ENCODE measurements around the gene RAD51AP1. TPM values are rescaled to one million over a fixed set of nuclear protein-coding genes. Genes with fewer than 3 reads are reported as not detected.

Gene RAD51AP1
- total RNA-seq, 2 donors from 2014 or later: 58.3 to 77.8 TPM

- H3K9ac ChIP-seq (ENCODE audit: extremely low read depth, low read length, poor library complexity, severe bottlenecking): no peak overlapping the region
- H3K4me1 Mint-ChIP-seq: peaks cover 6% of the 10 kb centered on the region
- H3K27me3 ChIP-seq (ENCODE audit: control insufficient read depth, insufficient read depth, low read length, poor library complexity, severe bottlenecking): no peaks in the 10 kb centered on the region
- no peak overlapping the region for H3K4me3 Mint-ChIP-seq
- H3K9me3 Mint-ChIP-seq: no peaks in the 10 kb centered on the region
- 87% methylated on average over 7 of the region's 7 CpGs for WGBS, 2 experiments (ENCODE audit: insufficient coverage in 1 of 2, insufficient read length in 1 of 2)
- peaks cover 7% of the 10 kb centered on the region for H3K27me3 Mint-ChIP-seq (ENCODE audit: insufficient read depth)
- H3K27ac Mint-ChIP-seq: no peak overlapping the region
- TF ChIP-seq CTCF (conservative IDR thresholded peaks at IDR 0.05): no peak
- no peaks in the 10 kb centered on the region for H3K36me3 Mint-ChIP-seq (ENCODE audit: low read depth)
- no peaks in the 10 kb centered on the region for H3K36me3 ChIP-seq (ENCODE audit: control insufficient read depth, insufficient read depth, low read length)
- H3K4me1 ChIP-seq (ENCODE audit: control insufficient read depth, insufficient read depth, low read length): no peaks in the 10 kb centered on the region
- no peak overlapping the region for H3K4me3 ChIP-seq (ENCODE audit: low read length)
- DNase-seq: no peak
- H3K9me3 ChIP-seq (ENCODE audit: control insufficient read depth, low read length): no peaks in the 10 kb centered on the region
- no peak overlapping the region for H3K27ac ChIP-seq (ENCODE audit: low read depth, low read length)
These were observed 52.5 kb downstream of the RAD51AP1 start for GRCh38 chr12:4591180-4591687.

GRCh38 chr12:4595881-4596280 lies 57.2 kb downstream of the RAD51AP1 start:
- Mint-ChIP-seq H3K36me3 (ENCODE audit: low read depth) (no peaks in the 10 kb centered on the region), H3K27ac (no peak overlapping the region), H3K4me3 (no peak overlapping the region), H3K9me3 (no peaks in the 10 kb centered on the region), H3K4me1 (peaks cover 7% of the 10 kb centered on the region), H3K27me3 (ENCODE audit: insufficient read depth) (peaks cover 7% of the 10 kb centered on the region)
- no peak for DNase-seq
- no peak overlapping the region for H3K9ac ChIP-seq (ENCODE audit: extremely low read depth, low read length, poor library complexity, severe bottlenecking)
- no peaks in the 10 kb centered on the region for H3K4me1 ChIP-seq (ENCODE audit: control insufficient read depth, insufficient read depth, low read length)
- no peak overlapping the region for H3K4me3 ChIP-seq (ENCODE audit: low read length)
- no peaks in the 10 kb centered on the region for H3K36me3 ChIP-seq (ENCODE audit: control insufficient read depth, insufficient read depth, low read length)
- H3K27ac ChIP-seq (ENCODE audit: low read depth, low read length): no peak overlapping the region
- WGBS, 2 experiments (ENCODE audit: insufficient coverage in 1 of 2, insufficient read length in 1 of 2): 96% methylated on average over 4 to 6 of the region's 6 CpGs
- no peaks in the 10 kb centered on the region for H3K9me3 ChIP-seq (ENCODE audit: control insufficient read depth, low read length)
- no peaks in the 10 kb centered on the region for H3K27me3 ChIP-seq (ENCODE audit: control insufficient read depth, insufficient read depth, low read length, poor library complexity, severe bottlenecking)
- TF ChIP-seq CTCF (conservative IDR thresholded peaks at IDR 0.05): no peak

- Mint-ChIP-seq H3K27me3 (ENCODE audit: insufficient read depth) (peaks cover 18% of the 10 kb centered on the region), H3K4me1 (peaks cover 6% of the 10 kb centered on the region), H3K9me3 (no peaks in the 10 kb centered on the region), H3K27ac (no peak overlapping the region), H3K36me3 (ENCODE audit: low read depth) (no peaks in the 10 kb centered on the region), H3K4me3 (no peak overlapping the region)
- no peak overlapping the region for H3K27ac ChIP-seq (ENCODE audit: low read depth, low read length)
- DNase-seq: no peak
- peaks cover 15% of the 10 kb centered on the region for H3K27me3 ChIP-seq (ENCODE audit: control insufficient read depth, insufficient read depth, low read length, poor library complexity, severe bottlenecking)
- no peaks in the 10 kb centered on the region for H3K9me3 ChIP-seq (ENCODE audit: control insufficient read depth, low read length)
- no peak overlapping the region for H3K4me3 ChIP-seq (ENCODE audit: low read length)
- no peak for TF ChIP-seq CTCF (conservative IDR thresholded peaks at IDR 0.05)
- WGBS, 2 experiments (ENCODE audit: insufficient coverage in 1 of 2, insufficient read length in 1 of 2): 77 to 83% methylated on average over 4 to 7 of the region's 7 CpGs
- H3K4me1 ChIP-seq (ENCODE audit: control insufficient read depth, insufficient read depth, low read length): peaks cover 5% of the 10 kb centered on the region
- no peaks in the 10 kb centered on the region for H3K36me3 ChIP-seq (ENCODE audit: control insufficient read depth, insufficient read depth, low read length)
- no peak overlapping the region for H3K9ac ChIP-seq (ENCODE audit: extremely low read depth, low read length, poor library complexity, severe bottlenecking)
These were observed 64.7 kb downstream of the RAD51AP1 start for GRCh38 chr12:4603421-4603820.
